Smooth muscle cell (in vitro differentiated cells): ENCODE data around the gene ARHGAP15. TPM values are rescaled to one million over a fixed set of nuclear protein-coding genes. Genes with fewer than 3 reads are reported as not detected.

Experiments used
- DNase-seq: peaks from one replicate; lab custom pipeline; 2025; ENCODE audit not compliant: unreplicated experiment; lab: John Stamatoyannopoulos, UW
- H2AFZ ChIP-seq: fragments of 200-600 bp; sonication (generic); 2 replicates; pipeline ENCODE4 v1.6.0; 2016; ENCODE audit warnings: antibody characterized with exemption, low read depth, mild to moderate bottlenecking
- H3F3A ChIP-seq: fragments of 200-600 bp; sonication (generic); 2 replicates; pipeline ENCODE4 v1.6.0; 2017; ENCODE audit warnings: antibody characterized with exemption, low read depth
- H3K27ac ChIP-seq: fragments of 200-600 bp; sonication (generic); 2 replicates; pipeline ENCODE4 v1.5.1; 2016; ENCODE audit warnings: low read depth, mild to moderate bottlenecking
- H3K27me3 ChIP-seq: fragments of 200-600 bp; sonication (generic); 2 replicates; pipeline ENCODE4 v1.6.1; 2016; ENCODE audit warnings: low read depth, mild to moderate bottlenecking
- H3K36me3 ChIP-seq: fragments of 200-600 bp; sonication (generic); 2 replicates; pipeline ENCODE4 v1.5.1; 2016; ENCODE audit warnings: low read depth
- H3K4me1 ChIP-seq: fragments of 200-600 bp; sonication (generic); 2 replicates; pipeline ENCODE4 v1.5.1; 2016; ENCODE audit warnings: low read depth
- H3K4me2 ChIP-seq: fragments of 200-600 bp; sonication (generic); 2 replicates; pipeline ENCODE4 v1.6.0; 2016; ENCODE audit warnings: mild to moderate bottlenecking
- H3K4me3 ChIP-seq: fragments of 200-600 bp; sonication (generic); 2 replicates; pipeline ENCODE4 v1.5.1; 2016; ENCODE audit warnings: mild to moderate bottlenecking
- H3K79me2 ChIP-seq: fragments of 200-600 bp; sonication (generic); 2 replicates; pipeline ENCODE4 v1.6.0; 2016; ENCODE audit warnings: low read depth, mild to moderate bottlenecking
- H3K9ac ChIP-seq: fragments of 200-600 bp; sonication (generic); 2 replicates; pipeline ENCODE4 v1.6.0; 2016; ENCODE audit warnings: low read depth
- H3K9me3 ChIP-seq: fragments of 200-600 bp; sonication (generic); replicated peaks from 2 replicates; pipeline ENCODE4 v1.5.1; 2016; ENCODE audit warnings: low read depth
- H4K20me1 ChIP-seq: fragments of 200-600 bp; sonication (generic); 2 replicates; pipeline ENCODE4 v1.6.0; 2016; ENCODE audit warnings: low read depth
- CTCF ChIP-seq: fragments of 200-600 bp; sonication (generic); IDR thresholded peaks from 2 replicates; pipeline ENCODE4 v1.5.1; 2017; ENCODE audit warnings: borderline replicate concordance, mild to moderate bottlenecking, antibody characterized with exemption; ENCODE audit not compliant: insufficient read depth, poor library complexity, severe bottlenecking
- WGBS: methylation state at CpG from one replicate; pipeline ENCODE4 v1.1.7; 2016; ENCODE audit warnings: low lambda C conversion rate; 5-methylcytosine and 5-hydroxymethylcytosine counted together
- polyA plus RNA-seq: library from polyadenylated mRNA; unstranded; fragments of >200 nt; fragmentation: Nextera tagmentation; extraction: Ambion mirVana; gene quantifications from 2 replicates; pipeline ENCODE4 v1.2.1, GENCODE V29; 2016
- total RNA-seq: library from RNA; depleted of rRNA; stranded (reverse); fragments of >200 nt; gene quantifications from 2 replicates; pipeline ENCODE4 v1.2.3, GENCODE V29; 2014

The ARHGAP15 gene
- total and polyA plus RNA-seq, 2 experiments from 2014 or later, result not detected

DNA sequence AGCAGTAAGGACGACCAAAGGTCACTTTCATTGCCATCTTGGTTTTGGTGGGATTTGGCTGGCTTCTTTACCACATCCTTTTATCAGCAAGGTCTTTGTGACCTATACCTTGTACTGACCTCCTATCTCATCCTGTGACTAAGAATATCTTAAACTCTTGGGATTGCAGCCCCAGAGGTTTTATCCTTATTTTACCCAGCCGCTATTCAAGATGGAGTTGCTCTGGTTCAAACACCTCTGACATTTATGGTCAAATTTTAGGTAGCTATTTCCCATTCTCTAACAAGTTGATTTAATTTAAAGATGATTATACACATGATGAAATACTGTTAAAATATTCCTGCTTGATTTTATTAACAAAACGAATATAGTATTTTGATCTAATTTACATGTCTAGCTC, 326.1 kb downstream of the ARHGAP15 start:
- Histone ChIP-seq H2AFZ (no peak overlapping the region), H3K79me2 (no peaks in the 10 kb centered on the region), H3K36me3 (no peaks in the 10 kb centered on the region), H3K27me3 (no peaks in the 10 kb centered on the region), H3K27ac (no peak overlapping the region), H3F3A (no peaks in the 10 kb centered on the region), H3K4me3 (no peak overlapping the region), H4K20me1 (no peaks in the 10 kb centered on the region), H3K9me3 (no peaks in the 10 kb centered on the region), H3K4me2 (no peak overlapping the region), H3K4me1 (peaks cover 3% of the 10 kb centered on the region), H3K9ac (no peak overlapping the region)
- TF ChIP-seq CTCF, result no peak
- DNase-seq, result no peak
- 96% methylated on average over 3 of the region's 3 CpGs for whole genome bisulfite sequencing

GRCh38 chr2:143458258-143459190, 329.3 kb downstream of the ARHGAP15 start:
- Histone ChIP-seq H3K4me1 (no peaks in the 10 kb centered on the region), H3K79me2 (no peaks in the 10 kb centered on the region), H3K4me3 (no peak overlapping the region), H2AFZ (no peak overlapping the region), H4K20me1 (no peaks in the 10 kb centered on the region), H3K36me3 (no peaks in the 10 kb centered on the region), H3K27me3 (no peaks in the 10 kb centered on the region), H3K9me3 (no peaks in the 10 kb centered on the region), H3K4me2 (no peak overlapping the region), H3K9ac (no peak overlapping the region), H3K27ac (no peak overlapping the region), H3F3A (no peaks in the 10 kb centered on the region)
- 95% methylated on average over 7 of the region's 7 CpGs for WGBS
- no peak for DNase-seq
- no peak for TF ChIP-seq CTCF

- Histone ChIP-seq H3K36me3 (no peaks in the 10 kb centered on the region), H3K9me3 (no peaks in the 10 kb centered on the region), H3K27me3 (no peaks in the 10 kb centered on the region), H3F3A (no peaks in the 10 kb centered on the region), H3K79me2 (no peaks in the 10 kb centered on the region), H3K4me2 (no peak overlapping the region), H3K4me3 (no peak overlapping the region), H3K27ac (no peak overlapping the region), H3K9ac (no peak overlapping the region), H4K20me1 (no peaks in the 10 kb centered on the region), H2AFZ (no peak overlapping the region), H3K4me1 (peaks cover 11% of the 10 kb centered on the region)
- no peak for TF ChIP-seq CTCF
- DNase-seq, result no peak
Observed at GRCh38 chr2:143460382-143460781, 331.2 kb downstream of the ARHGAP15 start.

GRCh38 chr2:143463719-143464118, 334.5 kb downstream of the ARHGAP15 start:
- Histone ChIP-seq H4K20me1 (no peaks in the 10 kb centered on the region), H3K79me2 (no peaks in the 10 kb centered on the region), H3K4me1 (peaks cover 17% of the 10 kb centered on the region), H3K4me3 (no peak overlapping the region), H3K9ac (no peak overlapping the region), H3F3A (no peaks in the 10 kb centered on the region), H2AFZ (no peak overlapping the region), H3K27ac (no peak overlapping the region), H3K4me2 (no peak overlapping the region), H3K27me3 (no peaks in the 10 kb centered on the region), H3K9me3 (no peaks in the 10 kb centered on the region), H3K36me3 (no peaks in the 10 kb centered on the region)
- no peak for TF ChIP-seq CTCF
- no peak for DNase-seq
